Measurements from ENCODE around the gene JUNB. TPM values are rescaled to one million over a fixed set of nuclear protein-coding genes. Genes with fewer than 3 reads are reported as not detected.

Gene JUNB
- total RNA-seq, 1 experiment from 2014 or later = 16.4 TPM

GRCh38 chr19:12748489-12748888 is 42.8 kb upstream of the JUNB start:
- no peak overlapping the region for H3K4me3 Mint-ChIP-seq (ENCODE audit: unreplicated experiment)
- ChIA-PET CTCF (no interaction called here), POLR2A (no interaction called here)
- H3K27me3 ChIP-seq (replicated peaks; ENCODE audit: control insufficient read depth, insufficient read depth, low read length) = no peaks in the 10 kb centered on the region; the same call in 1 of the 2 replicates
- H3K4me3 ChIP-seq (ENCODE audit: low read depth, low read length) = no peak overlapping the region
- no peak overlapping the region for H3K27ac Mint-ChIP-seq (ENCODE audit: unreplicated experiment)
- intact Hi-C loops (cut with micrococcal nuclease; ENCODE audit: unreplicated experiment) = no loop called here
- peaks cover 5% of the 10 kb centered on the region; the same call in 1 of the 2 replicates for H3K4me1 ChIP-seq
- no TSS peak for BruUV-seq (replicated peaks)
- no peak for TF ChIP-seq CTCF (IDR thresholded peaks at IDR 0.05; ENCODE audit: insufficient read depth in 1 of 2, low read depth in 1 of 2, low read length in 1 of 2, severe bottlenecking in 1 of 2, unreplicated experiment in 1 of 2)
- peaks cover 18% of the 10 kb centered on the region for H3K27me3 Mint-ChIP-seq (ENCODE audit: insufficient read depth, unreplicated experiment)
- no peaks in the 10 kb centered on the region for H3K9me3 Mint-ChIP-seq (ENCODE audit: unreplicated experiment)
- H3K36me3 ChIP-seq (ENCODE audit: control insufficient read depth, insufficient read depth, low read length) = peaks cover 2% of the 10 kb centered on the region
- DNase-seq = no peak
- H3K4me1 Mint-ChIP-seq (ENCODE audit: low read depth, unreplicated experiment) = peaks cover 13% of the 10 kb centered on the region
- H3K9me3 ChIP-seq = no peaks in the 10 kb centered on the region
- H3K36me3 Mint-ChIP-seq (ENCODE audit: insufficient read depth, unreplicated experiment) = peaks cover 35% of the 10 kb centered on the region

- CTCF ChIA-PET = interaction anchor here (1.0 kb wide), 1 partner anchor 11 kb away, joined by 4 read pairs; no protein-coding TSS in a partner anchor
- Mint-ChIP-seq H3K27me3 (ENCODE audit: insufficient read depth, unreplicated experiment) (peaks cover 20% of the 10 kb centered on the region), H3K9me3 (ENCODE audit: unreplicated experiment) (no peaks in the 10 kb centered on the region), H3K27ac (ENCODE audit: unreplicated experiment) (no peak overlapping the region), H3K4me1 (ENCODE audit: low read depth, unreplicated experiment) (peaks cover 13% of the 10 kb centered on the region), H3K4me3 (ENCODE audit: unreplicated experiment) (no peak overlapping the region), H3K36me3 (ENCODE audit: insufficient read depth, unreplicated experiment) (peaks cover 34% of the 10 kb centered on the region)
- H3K9me3 ChIP-seq = no peaks in the 10 kb centered on the region
- H3K36me3 ChIP-seq (ENCODE audit: control insufficient read depth, insufficient read depth, low read length) = peaks cover 2% of the 10 kb centered on the region
- BruUV-seq (replicated peaks) = no TSS peak
- TF ChIP-seq CTCF (IDR thresholded peaks at IDR 0.05; ENCODE audit: insufficient read depth in 1 of 2, low read depth in 1 of 2, low read length in 1 of 2, severe bottlenecking in 1 of 2, unreplicated experiment in 1 of 2) = no peak
- POLR2A ChIA-PET = no interaction called here
- H3K27me3 ChIP-seq (replicated peaks; ENCODE audit: control insufficient read depth, insufficient read depth, low read length) = no peaks in the 10 kb centered on the region; the same call in 1 of the 2 replicates
- H3K4me3 ChIP-seq (ENCODE audit: low read depth, low read length) = no peak overlapping the region
- peaks cover 5% of the 10 kb centered on the region; the same call in 1 of the 2 replicates for H3K4me1 ChIP-seq
- DNase-seq = no peak
- intact Hi-C loops (cut with micrococcal nuclease; ENCODE audit: unreplicated experiment) = no loop called here
These were observed 41.3 kb upstream of the JUNB start for GRCh38 chr19:12749938-12750521.

- H3K36me3 Mint-ChIP-seq (ENCODE audit: insufficient read depth, unreplicated experiment) = peaks cover 26% of the 10 kb centered on the region
- intact Hi-C loops (cut with micrococcal nuclease; ENCODE audit: unreplicated experiment) = no loop called here
- H3K27me3 Mint-ChIP-seq (ENCODE audit: insufficient read depth, unreplicated experiment) = peaks cover 20% of the 10 kb centered on the region
- no TSS peak for BruUV-seq (replicated peaks)
- CTCF ChIA-PET = no interaction called here
- TF ChIP-seq CTCF (IDR thresholded peaks at IDR 0.05; ENCODE audit: insufficient read depth in 1 of 2, low read depth in 1 of 2, low read length in 1 of 2, severe bottlenecking in 1 of 2, unreplicated experiment in 1 of 2) = no peak
- H3K27me3 ChIP-seq (replicated peaks; ENCODE audit: control insufficient read depth, insufficient read depth, low read length) = no peaks in the 10 kb centered on the region; the same call in 1 of the 2 replicates
- H3K36me3 ChIP-seq (ENCODE audit: control insufficient read depth, insufficient read depth, low read length) = peaks cover 2% of the 10 kb centered on the region
- no peak overlapping the region for H3K4me3 ChIP-seq (ENCODE audit: low read depth, low read length)
- H3K4me1 ChIP-seq = peaks cover 5% of the 10 kb centered on the region; the same call in 1 of the 2 replicates
- peaks cover 13% of the 10 kb centered on the region for H3K4me1 Mint-ChIP-seq (ENCODE audit: low read depth, unreplicated experiment)
- POLR2A ChIA-PET = no interaction called here
- DNase-seq = no peak
- no peak overlapping the region for H3K27ac Mint-ChIP-seq (ENCODE audit: unreplicated experiment)
- H3K9me3 ChIP-seq = no peaks in the 10 kb centered on the region
- H3K4me3 Mint-ChIP-seq (ENCODE audit: unreplicated experiment) = no peak overlapping the region
- H3K9me3 Mint-ChIP-seq (ENCODE audit: unreplicated experiment) = no peaks in the 10 kb centered on the region
These were observed 40.4 kb upstream of the JUNB start for GRCh38 chr19:12750851-12751250.
